Epidermal melanocyte (primary cell): Measurements from ENCODE around the gene PRG2.

Source experiments
- DNase-seq: peaks from one replicate; pipeline ENCODE4 v3.0.0; 2011; ENCODE audit warnings: low spot score; ENCODE audit not compliant: insufficient read length

PRG2 gene

GRCh38 chr11:57397394-57397990 is 7.0 kb upstream of the PRG2 start:
- no peak for DNase-seq

DNA sequence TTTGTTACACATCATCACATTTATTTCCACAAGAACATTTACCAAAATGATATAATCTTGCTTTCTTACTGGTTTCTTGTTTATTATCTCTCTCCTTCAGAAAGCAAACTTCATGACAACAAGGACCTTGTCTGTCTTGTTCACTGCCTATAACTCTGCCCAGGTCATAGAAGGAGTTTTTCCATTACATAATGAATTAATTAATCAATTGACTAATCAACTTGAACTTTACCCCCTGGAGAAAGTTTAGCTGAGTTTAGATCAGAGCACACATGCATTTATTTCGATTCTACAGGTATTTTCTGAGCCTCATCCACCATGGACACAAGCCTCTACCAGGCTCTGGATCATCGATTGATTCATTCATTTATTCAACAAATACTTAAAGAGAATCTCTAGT is 6.3 kb upstream of the PRG2 start:
- no peak for DNase-seq

- DNase-seq, result no peak
These were observed 5.6 kb upstream of the PRG2 start for GRCh38 chr11:57395905-57396623.

DNA sequence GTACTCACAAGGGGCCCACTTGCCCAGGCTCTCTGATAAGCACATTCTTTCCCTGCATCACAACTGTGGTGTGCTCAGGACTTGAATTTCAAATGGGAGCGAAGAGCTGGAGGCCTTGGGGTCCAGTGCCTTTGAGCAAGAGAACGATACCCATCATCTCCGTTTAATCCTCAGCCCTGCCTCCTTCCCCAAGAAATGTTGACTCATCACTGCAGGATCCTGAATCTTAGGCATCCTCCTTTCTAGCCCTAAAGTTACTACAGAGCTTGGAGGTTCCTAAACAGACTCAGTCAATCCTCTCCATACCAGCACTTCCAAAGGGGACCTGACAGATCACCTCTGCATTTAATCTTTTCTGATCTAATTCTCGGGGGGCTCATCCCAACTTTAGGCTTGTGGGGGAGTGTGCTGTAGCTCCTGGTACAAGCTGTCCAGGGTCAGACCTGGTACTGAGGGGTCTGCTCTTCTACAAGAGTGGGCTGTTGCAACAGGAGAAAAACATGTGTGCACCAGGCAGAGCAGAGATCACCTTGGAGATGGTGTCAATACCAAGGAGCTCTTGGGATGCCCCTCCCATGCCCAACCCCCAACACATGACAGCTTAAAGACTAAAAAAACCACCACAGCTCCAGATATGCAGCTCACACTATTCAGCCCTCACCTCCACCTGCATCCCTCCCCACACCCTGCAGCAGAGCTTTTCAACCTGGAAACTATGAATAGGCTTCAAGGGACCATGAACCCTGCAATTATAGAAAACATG is 3.9 kb upstream of the PRG2 start:
- DNase-seq, result no peak

DNA sequence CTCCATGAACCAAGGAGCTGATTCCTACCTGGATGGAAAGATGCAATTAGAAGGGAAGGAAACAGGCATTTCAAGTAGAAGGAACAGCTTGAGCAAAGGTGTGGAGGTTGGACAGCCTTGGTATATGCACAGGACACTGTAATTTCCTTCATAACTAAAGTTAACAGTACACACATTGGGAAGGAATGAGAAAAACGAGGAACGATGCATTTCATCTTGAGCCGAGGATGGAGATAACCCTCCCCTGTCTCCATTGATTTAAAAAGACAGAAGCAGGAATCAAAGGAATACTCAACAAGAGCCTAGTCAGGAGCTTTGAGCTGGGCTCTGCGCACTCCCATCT is 2.3 kb upstream of the PRG2 start:
- DNase-seq, result no peak

DNA sequence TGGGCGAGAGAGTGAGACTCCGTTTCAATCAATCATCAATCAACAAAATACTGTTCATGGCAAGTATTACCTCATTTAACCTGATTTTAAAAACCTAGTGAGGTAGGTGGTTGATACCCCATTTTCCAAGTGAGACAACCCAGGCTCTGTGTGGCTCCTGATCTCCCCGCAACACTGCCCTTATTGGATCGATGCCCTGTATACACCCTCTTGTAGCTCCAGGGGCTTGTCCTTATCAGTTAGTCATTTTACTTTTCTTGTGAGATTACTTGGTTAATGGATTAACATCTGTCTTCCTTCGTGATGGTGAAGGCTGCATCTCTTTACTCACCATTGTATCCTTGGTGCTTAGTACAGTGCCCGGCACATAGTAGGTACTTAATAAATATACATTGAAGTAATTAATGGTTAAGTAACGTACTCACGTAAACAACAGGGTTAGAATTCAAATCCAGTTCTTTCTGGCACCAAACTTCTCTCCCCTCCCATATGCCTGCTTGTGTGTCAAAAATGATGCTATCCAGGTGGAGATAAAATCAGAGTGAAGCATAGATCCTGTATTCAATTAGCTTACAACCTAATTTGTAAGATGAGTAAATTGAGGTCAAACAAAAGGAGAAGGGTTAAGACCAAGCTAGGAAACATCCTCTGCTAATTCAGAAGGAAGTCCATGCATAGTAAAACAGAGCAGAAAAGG is 1.8 kb upstream of the PRG2 start:
- no peak for DNase-seq

DNA sequence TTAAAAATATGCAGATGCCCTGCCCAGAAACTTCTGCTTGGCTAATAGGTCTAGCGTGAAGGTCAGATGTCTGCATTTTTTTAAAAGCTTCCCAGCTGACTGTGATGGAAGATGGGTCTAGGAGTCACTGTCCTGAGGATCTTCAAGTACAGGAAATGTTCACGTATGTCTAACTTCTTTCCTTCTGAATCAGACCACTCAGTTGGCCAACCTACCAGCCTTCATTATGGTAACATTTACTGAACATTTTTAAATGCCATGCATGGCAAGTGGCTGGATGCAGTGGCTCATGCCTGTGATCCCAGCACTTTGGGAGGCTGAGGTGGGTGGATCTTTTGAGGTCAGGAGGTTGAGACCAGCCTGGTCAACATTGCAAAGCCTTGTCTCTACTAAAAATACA is 1.1 kb upstream of the PRG2 start:
- no peak for DNase-seq

DNA sequence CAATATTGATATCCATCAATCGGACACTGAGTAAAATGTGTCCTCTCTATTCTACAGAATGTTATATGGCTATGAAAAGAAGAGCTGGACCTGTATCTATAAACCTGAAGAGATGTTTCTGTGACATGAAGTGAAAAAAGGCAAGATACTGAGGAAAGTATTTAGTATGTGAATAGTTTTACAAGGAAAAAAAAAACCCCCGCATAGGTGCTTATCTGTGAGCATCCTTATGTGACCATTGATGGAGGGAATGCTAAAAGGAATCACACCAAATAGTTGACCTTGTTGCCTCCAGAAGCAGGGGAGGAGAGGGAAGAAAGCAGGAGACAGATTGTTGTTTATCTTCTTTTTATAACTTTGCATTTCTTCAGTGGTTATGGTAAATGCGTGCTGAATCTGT is 661 bp upstream of the PRG2 start:
- DNase-seq, result no peak

DNA sequence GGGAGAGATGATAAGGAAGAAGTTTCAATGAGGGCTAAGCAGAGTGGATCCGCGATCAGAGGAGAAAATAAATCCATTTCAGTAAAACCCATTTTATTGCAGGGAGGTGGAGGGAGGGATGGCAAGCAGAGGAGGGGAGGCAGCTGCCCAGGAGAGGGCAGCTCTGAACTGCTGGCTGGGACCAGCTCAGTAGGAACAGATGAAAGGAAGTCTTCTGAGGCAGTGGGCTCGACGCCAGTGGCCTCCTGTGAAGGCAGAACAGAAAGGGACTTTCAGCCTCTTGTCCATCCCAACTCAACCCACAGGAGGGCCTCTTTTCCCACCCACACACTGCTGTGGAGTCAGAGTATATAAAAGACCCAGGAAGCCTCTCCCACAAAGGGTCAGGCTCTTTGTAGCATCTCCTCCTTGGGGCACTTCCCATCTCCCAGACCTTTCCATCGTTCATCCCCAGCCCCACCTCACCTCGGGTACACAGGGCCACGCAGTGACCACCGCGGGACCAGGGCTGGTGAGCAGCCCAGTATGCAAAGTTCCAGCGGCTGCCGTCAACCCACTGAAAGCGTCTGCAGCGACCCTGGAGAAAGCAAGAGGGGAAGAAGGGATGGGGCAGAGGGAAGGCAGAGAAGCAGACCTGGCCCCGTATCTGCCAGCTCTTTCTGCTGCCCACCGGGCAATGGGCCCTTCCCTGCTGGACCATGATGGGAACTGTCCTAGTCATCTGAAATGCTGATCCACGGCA is 3.0 kb downstream of the PRG2 start:
- DNase-seq, result no peak

DNA sequence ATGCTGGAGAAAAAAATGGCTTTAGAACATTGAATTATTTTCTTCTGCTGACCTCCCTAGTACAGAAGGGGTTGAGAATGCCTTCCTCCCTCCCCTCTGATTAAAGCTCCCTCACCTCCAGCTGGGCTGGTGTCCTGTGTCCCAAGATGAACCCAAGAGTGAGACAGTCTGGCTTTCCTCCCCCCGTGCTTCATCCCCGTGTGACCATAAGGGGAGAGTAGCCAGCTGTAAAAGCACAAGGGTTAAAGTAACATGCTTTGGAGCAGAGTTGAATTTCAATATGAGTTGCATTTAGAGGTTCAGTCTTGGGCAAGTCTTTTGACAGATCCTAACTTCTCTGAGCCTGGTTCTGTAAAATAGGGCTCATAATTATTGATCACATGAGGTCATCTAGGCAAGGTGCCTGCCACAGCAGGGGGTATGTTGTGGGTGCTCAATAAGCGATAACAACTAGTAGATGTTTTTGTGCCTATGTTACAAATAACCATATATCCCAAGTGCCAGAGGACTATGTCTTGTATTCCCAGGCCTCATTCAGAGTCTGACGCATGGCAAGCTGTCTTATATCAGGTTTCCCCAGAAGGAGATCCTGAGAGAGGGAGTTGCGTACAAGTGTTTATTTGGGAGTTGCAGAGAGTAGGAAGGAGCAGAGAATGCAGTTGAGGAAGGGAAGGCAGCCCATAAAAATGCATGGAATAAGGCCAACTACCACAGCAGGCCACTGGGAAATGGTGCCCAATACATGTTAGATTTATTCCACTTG is 4.1 kb downstream of the PRG2 start:
- no peak for DNase-seq

GRCh38 chr11:57380975-57381374 is 9.5 kb downstream of the PRG2 start, which contains the start of gene PRG3:
Gene PRG3, minus strand, starts transcription at chr11:57381150. Its CDS starts 442 bp downstream, at chr11:57380708.
- no peak for DNase-seq

GRCh38 chr11:57379732-57380131 is 10.7 kb downstream of the PRG2 start:
- DNase-seq, result no peak

DNA sequence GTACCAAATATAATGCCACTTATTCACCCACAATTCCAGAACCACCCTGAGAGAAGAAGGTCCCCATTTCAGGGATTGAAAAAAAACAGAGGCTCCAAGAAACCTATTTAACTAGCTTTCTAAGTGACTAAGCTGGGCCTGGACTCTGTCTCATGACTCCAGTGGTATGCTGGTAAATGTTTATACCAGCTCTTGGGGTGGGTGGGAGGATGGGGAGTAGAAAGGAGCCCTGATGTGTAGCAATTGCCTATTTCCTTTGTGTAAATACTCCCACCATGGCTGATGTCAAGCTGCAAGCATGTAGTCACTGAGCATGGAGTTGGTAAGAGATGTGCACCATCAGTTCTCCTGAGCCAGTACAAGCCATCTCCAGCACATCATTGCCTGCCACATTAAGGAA is 12.3 kb downstream of the PRG2 start:
- no peak for DNase-seq

GRCh38 chr11:57377107-57377506 is 13.3 kb downstream of the PRG2 start:
- no peak for DNase-seq

- DNase-seq, result no peak
These were observed 14.1 kb downstream of the PRG2 start for GRCh38 chr11:57376095-57377090.

GRCh38 chr11:57375490-57375889 is 15.0 kb downstream of the PRG2 start:
- DNase-seq, result no peak

DNA sequence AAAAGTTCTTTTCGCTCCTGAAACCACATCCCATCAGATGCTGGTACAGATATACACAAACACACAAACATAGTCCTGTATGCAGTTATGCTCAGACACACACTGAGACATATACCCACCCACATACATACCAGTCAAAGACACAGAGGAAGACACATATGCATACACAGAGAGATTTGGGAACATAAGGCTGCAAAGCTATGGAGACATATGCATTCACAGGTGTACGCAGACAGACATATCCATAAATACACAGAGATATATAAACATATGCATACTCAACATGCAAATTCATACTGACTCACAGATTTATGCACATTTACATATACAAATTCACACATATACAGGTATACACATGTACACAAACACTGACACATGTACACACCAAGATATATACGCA is 15.5 kb downstream of the PRG2 start:
- DNase-seq, result no peak

DNA sequence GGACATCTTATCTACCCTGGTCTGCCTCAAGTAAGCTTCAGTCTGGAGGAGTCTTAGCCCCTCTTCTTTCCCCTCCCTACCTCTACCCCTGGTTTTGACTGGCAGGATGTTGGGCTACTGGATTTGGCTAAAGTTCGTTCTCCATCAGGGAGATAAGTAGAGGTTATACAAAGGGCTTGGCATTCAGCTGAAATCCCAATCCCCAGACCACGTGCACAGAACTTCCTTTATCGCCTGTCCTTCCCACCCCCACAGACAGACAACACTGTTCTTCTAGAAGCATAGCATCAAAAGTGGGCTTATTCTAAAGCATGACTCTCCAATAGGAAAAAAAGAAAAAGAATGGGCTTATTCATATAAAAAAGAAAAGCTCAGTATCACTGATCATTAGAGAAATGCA is 17.3 kb downstream of the PRG2 start:
- no peak for DNase-seq

GRCh38 chr11:57370941-57371340 is 19.5 kb downstream of the PRG2 start:
- DNase-seq, result no peak
